GM18951 (cell line): ENCODE data around the gene MYL2.

Experiments used
- POLR2A ChIP-seq: IDR thresholded peaks from 4 replicates; pipeline ENCODE4 v1.6.1; 2011; ENCODE audit warnings: mild to moderate bottlenecking; ENCODE audit not compliant: insufficient read length, insufficient read depth; ENCODE audit errors: extremely low read depth
- in situ Hi-C: fragments of 300-500 bp; cut with MboI; formaldehyde crosslinking; loops from one replicate; pipeline ENCODE4 v1.12.0; 2022; ENCODE audit warnings: low sequenced_read_pairs, mixed read lengths, inconsistent platforms; ENCODE audit not compliant: unreplicated experiment

Gene MYL2

DNA sequence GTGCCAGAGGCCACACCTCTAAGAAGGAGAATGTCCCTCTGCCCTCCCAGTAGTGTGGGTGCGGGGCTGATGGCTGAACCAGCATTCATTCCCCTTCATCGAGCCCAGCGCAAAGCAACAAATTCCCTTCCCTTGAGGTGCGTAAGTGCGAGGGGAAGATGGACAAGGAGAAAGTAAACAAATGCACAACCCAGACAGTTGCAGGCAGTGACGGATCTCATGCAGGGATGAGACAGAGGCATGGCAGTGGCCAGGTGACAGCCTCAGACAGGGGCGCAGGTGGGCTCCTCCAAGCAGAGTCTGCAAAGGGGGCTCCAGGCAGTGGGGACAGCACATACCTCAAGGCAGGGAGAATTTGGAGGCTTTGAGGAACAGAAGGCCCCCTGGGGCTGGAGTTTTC is 2.3 kb upstream of the MYL2 start:
- no peak for TF ChIP-seq POLR2A
- in situ Hi-C loops: no loop called here

GRCh38 chr12:110921262-110921661 is 883 bp upstream of the MYL2 start:
- no peak for TF ChIP-seq POLR2A
- in situ Hi-C loops: no loop called here

- in situ Hi-C loops: no loop called here
- no peak for TF ChIP-seq POLR2A
Measured at GRCh38 chr12:110919720-110920119, 659 bp downstream of the MYL2 start.

DNA sequence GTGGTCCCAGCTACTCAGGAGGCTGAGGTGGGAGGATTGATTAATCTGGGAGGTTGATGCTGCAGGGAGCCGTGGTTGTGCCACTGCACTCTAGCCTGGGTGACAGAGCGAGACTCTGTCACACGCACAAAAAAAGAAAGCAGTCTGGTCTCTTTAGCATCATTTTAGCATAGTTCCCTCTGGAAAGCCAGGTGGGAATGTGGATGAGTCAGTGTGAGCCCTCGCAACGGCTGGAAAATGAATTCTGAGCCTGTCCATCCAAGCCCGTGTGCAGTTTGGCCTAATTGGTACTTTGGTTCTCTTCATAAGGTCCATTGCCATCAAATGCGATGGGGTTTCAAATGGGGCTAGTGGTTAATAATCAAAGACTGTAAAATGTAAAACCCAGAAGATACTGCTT is 2.4 kb downstream of the MYL2 start:
- in situ Hi-C loops: no loop called here
- TF ChIP-seq POLR2A: no peak

- in situ Hi-C loops: no loop called here
- TF ChIP-seq POLR2A: no peak
Measured at GRCh38 chr12:110917467-110917866, 2.9 kb downstream of the MYL2 start.

DNA sequence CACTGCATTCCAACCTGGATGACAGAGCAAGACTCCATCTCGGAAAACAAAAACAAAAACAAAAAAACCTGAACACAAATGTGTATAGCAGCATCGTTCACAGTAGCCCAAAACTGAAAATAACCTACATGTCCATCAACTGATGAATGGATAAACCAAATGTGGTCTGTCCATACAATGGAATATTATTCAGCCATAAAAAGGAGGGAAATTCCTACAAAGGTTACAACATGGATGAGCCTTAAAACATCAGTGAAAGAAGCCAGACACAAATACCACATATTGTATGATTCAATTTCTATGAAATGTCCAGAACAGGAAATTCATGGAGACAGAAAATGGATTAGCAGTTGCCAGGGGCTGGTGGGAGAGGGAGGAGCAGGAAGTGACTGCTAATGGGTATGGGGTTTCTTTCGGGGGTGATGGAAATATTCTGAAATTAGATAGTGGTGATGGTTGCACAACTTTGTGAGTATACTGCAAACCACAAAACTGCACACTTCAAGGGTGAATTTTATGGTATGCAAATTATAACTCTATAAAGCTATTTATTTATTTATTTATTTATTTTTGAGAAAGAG is 4.0 kb downstream of the MYL2 start:
- TF ChIP-seq POLR2A: no peak
- in situ Hi-C loops: no loop called here

DNA sequence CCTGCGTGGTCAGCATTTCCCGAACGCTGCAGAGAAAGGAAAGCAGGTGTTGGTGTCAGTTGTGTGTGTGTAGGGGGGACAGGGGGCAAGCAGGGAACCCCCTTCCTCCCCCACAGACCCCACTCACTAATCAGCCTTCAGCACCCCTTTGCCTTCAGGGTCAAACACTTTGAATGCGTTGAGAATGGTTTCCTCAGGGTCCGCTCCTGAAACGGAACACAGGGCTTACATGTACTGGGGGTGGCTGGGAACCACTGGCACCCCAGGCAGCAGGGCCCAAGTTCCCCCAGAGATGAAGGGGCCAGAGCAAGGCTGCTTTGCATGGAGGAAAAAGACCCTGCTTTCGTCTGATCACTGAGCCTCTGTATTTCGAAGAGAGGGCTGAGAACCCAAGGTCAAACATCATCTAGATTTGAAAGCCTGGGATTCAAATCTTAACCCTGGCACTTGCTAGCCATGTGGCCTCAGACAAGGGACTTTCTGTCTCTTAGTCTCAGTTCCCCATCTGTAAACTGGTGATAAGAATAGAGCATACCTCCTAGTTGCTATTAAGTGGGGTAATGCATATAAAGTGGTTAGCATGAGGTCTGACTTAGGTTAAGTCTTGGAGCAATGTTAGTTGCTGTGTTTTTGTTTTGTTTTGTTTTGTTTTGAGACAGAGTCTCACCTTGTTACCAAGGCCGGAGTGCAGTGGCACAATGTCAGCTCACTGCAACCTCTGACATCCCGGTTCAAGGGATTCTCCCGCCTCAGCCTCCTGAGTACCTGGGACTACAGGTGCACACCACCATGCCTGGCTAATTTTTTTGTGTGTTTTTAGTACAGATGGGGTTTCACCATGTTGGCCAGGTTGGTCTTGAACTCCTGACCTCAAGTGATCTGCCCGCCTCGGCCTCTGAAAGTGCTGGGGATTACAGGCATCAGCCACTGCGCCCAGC is 7.0 kb downstream of the MYL2 start:
- TF ChIP-seq POLR2A: peak; percentile 47
- in situ Hi-C loops: no loop called here

DNA sequence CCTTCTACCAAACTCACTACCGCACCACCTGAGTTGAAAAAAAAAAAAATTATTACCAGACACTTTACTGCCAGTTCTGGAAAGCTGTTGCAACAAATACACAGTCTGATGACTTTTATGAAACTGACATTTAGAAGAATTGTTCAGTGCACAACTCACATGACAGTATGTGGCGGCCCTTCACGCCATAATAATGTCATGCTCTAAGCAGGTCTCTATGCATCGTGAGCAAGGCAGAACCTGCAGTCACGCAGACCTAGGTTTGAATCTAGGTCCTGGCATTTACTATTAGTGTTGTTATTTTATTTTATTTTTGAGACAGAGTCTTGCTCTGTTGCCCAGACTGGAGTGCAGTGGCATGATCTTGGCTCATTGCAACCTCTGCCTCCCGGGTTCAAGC is 8.1 kb downstream of the MYL2 start:
- no peak for TF ChIP-seq POLR2A
- in situ Hi-C loops: no loop called here

- in situ Hi-C loops: no loop called here
- TF ChIP-seq POLR2A: no peak
Measured at GRCh38 chr12:110908377-110909152, 11.8 kb downstream of the MYL2 start.

- in situ Hi-C loops: no loop called here
- TF ChIP-seq POLR2A: no peak
Measured at GRCh38 chr12:110907583-110907982, 12.8 kb downstream of the MYL2 start.

GRCh38 chr12:110906985-110907384 is 13.4 kb downstream of the MYL2 start:
- no peak for TF ChIP-seq POLR2A
- in situ Hi-C loops: no loop called here

GRCh38 chr12:110906516-110906915 is 13.9 kb downstream of the MYL2 start:
- in situ Hi-C loops: no loop called here
- TF ChIP-seq POLR2A: no peak

DNA sequence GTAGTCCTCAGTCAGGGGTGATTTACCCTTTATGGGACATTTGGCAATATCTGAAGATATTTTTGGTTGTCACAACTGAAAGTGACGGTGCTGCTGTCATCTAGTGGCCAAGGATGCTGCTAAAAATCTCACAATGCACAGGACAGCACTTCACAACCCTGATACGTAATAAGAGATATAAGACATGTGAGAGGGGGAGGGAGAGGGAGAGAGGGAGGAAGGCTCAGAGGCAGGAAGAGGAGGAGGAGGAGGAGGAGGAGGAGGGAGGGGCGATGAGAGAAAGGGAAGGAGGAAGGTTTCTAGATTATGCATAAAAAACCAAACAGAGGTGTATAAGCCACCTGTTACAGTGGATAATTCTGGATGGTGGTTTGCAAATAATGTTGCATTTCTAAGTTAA is 14.3 kb downstream of the MYL2 start:
- TF ChIP-seq POLR2A: no peak
- in situ Hi-C loops: no loop called here
